ENCODE data around the gene PFDN5.
"Not testable (repeated sequence)": the region's sequence is repeated elsewhere in the genome, so short reads cannot be mapped to it uniquely, and the experiment has no call there.

PFDN5 gene

GRCh38 chr12:53328043-53328435 is 32.7 kb downstream of the PFDN5 start:
- DNase-seq (ENCODE audit: low read depth) = no peak

- DNase-seq (ENCODE audit: low read depth) = no peak
Measured at GRCh38 chr12:53330671-53331070, 35.3 kb downstream of the PFDN5 start.

- not testable (repeated sequence) for DNase-seq (ENCODE audit: low read depth)
Measured at GRCh38 chr12:53332339-53332738, 37.0 kb downstream of the PFDN5 start.

- no peak for DNase-seq (ENCODE audit: low read depth)
Measured at GRCh38 chr12:53332744-53333143, 37.4 kb downstream of the PFDN5 start.

GRCh38 chr12:53333289-53333688 is 37.9 kb downstream of the PFDN5 start:
- no peak for DNase-seq (ENCODE audit: low read depth)

- DNase-seq (ENCODE audit: low read depth) = no peak
Measured at GRCh38 chr12:53333845-53334244, 38.5 kb downstream of the PFDN5 start.

GRCh38 chr12:53334822-53335221 is 39.5 kb downstream of the PFDN5 start:
- DNase-seq (ENCODE audit: low read depth) = no peak

GRCh38 chr12:53336181-53336681 is 40.9 kb downstream of the PFDN5 start, which contains the start of gene SP7:
Gene SP7, minus strand, starts transcription at chr12:53336354. Its CDS starts 708 bp downstream, at chr12:53335646.
- no peak for DNase-seq (ENCODE audit: low read depth)

- no peak for DNase-seq (ENCODE audit: low read depth)
Measured at GRCh38 chr12:53338017-53338416, 42.7 kb downstream of the PFDN5 start.

GRCh38 chr12:53338916-53339315 is 43.6 kb downstream of the PFDN5 start:
- no peak for DNase-seq (ENCODE audit: low read depth)

- no peak for DNase-seq (ENCODE audit: low read depth)
Measured at GRCh38 chr12:53340398-53340797, 45.1 kb downstream of the PFDN5 start.

GRCh38 chr12:53343449-53343848 is 48.1 kb downstream of the PFDN5 start:
- DNase-seq (ENCODE audit: low read depth) = no peak

- no peak for DNase-seq (ENCODE audit: low read depth)
Measured at GRCh38 chr12:53343969-53344368, 48.6 kb downstream of the PFDN5 start.

- DNase-seq (ENCODE audit: low read depth) = no peak
Measured at GRCh38 chr12:53344487-53344823, 49.1 kb downstream of the PFDN5 start.

- DNase-seq (ENCODE audit: low read depth) = no peak
Measured at GRCh38 chr12:53344824-53345485, 49.6 kb downstream of the PFDN5 start.

- no peak for DNase-seq (ENCODE audit: low read depth)
Measured at GRCh38 chr12:53345486-53346188, 50.3 kb downstream of the PFDN5 start.

GRCh38 chr12:53346491-53346890 is 51.1 kb downstream of the PFDN5 start:
- no peak for DNase-seq (ENCODE audit: low read depth)

- DNase-seq (ENCODE audit: low read depth) = no peak
Measured at GRCh38 chr12:53347905-53348304, 52.6 kb downstream of the PFDN5 start.

Data from HS-5 (cell line).